GM12873 (cell line): ENCODE measurements around the gene TANGO6.

Source experiments
- CTCF ChIP-seq: IDR thresholded peaks from 2 replicates; pipeline ENCODE4 v1.5.1; 2012; ENCODE audit warnings: low read depth, mild to moderate bottlenecking, moderate library complexity, low read length, control low read depth; ENCODE audit not compliant: insufficient read depth; ENCODE audit errors: missing control alignments

Gene TANGO6

GRCh38 chr16:68889508-68890150 is 46.3 kb downstream of the TANGO6 start:
- no peak for TF ChIP-seq CTCF

GRCh38 chr16:68892214-68892613 is 48.9 kb downstream of the TANGO6 start:
- TF ChIP-seq CTCF, result no peak

GRCh38 chr16:68892898-68893297 is 49.6 kb downstream of the TANGO6 start:
- no peak for TF ChIP-seq CTCF

- TF ChIP-seq CTCF, result no peak
These were observed 50.7 kb downstream of the TANGO6 start for GRCh38 chr16:68893710-68894705.

GRCh38 chr16:68894714-68895113 is 51.4 kb downstream of the TANGO6 start:
- TF ChIP-seq CTCF, result no peak

- no peak for TF ChIP-seq CTCF
These were observed 54.7 kb downstream of the TANGO6 start for GRCh38 chr16:68898026-68898425.

GRCh38 chr16:68900009-68900408 is 56.7 kb downstream of the TANGO6 start:
- TF ChIP-seq CTCF, result no peak
